ENCODE data around the gene CD109. TPM values are rescaled to one million over a fixed set of nuclear protein-coding genes. Genes with fewer than 3 reads are reported as not detected.
A peak's percentile ranks its signal among the peaks of the same experiment; 100 is the strongest.

CD109 gene
- total and polyA plus RNA-seq, 2 experiments from 2014 or later: 1.5 to 2.1 TPM

- H3K36me3 ChIP-seq: no peaks in the 10 kb centered on the region
- H3K27me3 ChIP-seq: no peaks in the 10 kb centered on the region
- no peak overlapping the region for H3K27ac ChIP-seq
- TF ChIP-seq CTCF (IDR thresholded peaks at IDR 0.05; ENCODE audit: low read depth, low read length): no peak
- DNase-seq (ENCODE audit: low read depth in 1 of 2, low spot score in 1 of 2): no peak
- no peaks in the 10 kb centered on the region for H3K4me1 ChIP-seq (ENCODE audit: low read depth)
- H3K9me3 ChIP-seq (ENCODE audit: low read depth): no peaks in the 10 kb centered on the region
- H3K4me3 ChIP-seq: no peak overlapping the region
These were observed 72.6 kb downstream of the CD109 start for GRCh38 chr6:73768558-73768957.

GRCh38 chr6:73769976-73770375 lies 74.0 kb downstream of the CD109 start:
- TF ChIP-seq CTCF (IDR thresholded peaks at IDR 0.05; ENCODE audit: low read depth, low read length): no peak
- H3K9me3 ChIP-seq (ENCODE audit: low read depth): no peaks in the 10 kb centered on the region
- H3K4me1 ChIP-seq (ENCODE audit: low read depth): no peaks in the 10 kb centered on the region

GRCh38 chr6:73774311-73774774 lies 78.3 kb downstream of the CD109 start:
- TF ChIP-seq CTCF (IDR thresholded peaks at IDR 0.05; ENCODE audit: low read depth, low read length): peak; percentile 13
- no peaks in the 10 kb centered on the region for H3K27me3 ChIP-seq
- H3K36me3 ChIP-seq: no peaks in the 10 kb centered on the region
- H3K4me1 ChIP-seq (ENCODE audit: low read depth): no peaks in the 10 kb centered on the region
- DNase-seq (ENCODE audit: low read depth in 1 of 2, low spot score in 1 of 2): peak; percentile 2 to 98
- H3K4me3 ChIP-seq: no peak overlapping the region
- no peaks in the 10 kb centered on the region for H3K9me3 ChIP-seq (ENCODE audit: low read depth)
- H3K27ac ChIP-seq: no peak overlapping the region

More at GRCh38 chr6:73769976-73770375, 74.0 kb downstream of the CD109 start:
- H3K27ac ChIP-seq: no peak overlapping the region
- no peaks in the 10 kb centered on the region for H3K36me3 ChIP-seq
- DNase-seq (ENCODE audit: low read depth in 1 of 2, low spot score in 1 of 2): no peak
- no peaks in the 10 kb centered on the region for H3K27me3 ChIP-seq
- H3K4me3 ChIP-seq: no peak overlapping the region

DNA sequence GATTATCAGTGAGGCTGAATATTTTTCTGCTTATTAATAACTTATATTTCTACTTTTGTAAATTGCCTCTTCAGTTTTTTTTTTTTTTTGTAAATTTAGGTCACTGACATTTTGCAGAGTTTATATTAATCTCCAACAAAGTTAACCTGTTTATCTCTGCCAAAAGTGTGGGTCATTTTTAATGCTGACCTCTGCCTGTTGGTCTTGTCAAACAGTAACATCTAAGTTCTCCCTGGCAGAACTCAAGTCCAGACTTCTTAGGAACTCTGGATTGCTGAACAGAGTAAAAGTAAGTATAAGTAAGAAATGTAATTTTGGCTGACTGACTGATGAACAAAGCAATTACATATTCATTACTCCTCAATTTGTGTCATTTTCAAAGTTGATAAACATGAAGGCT lies 83.9 kb downstream of the CD109 start:
- TF ChIP-seq CTCF (IDR thresholded peaks at IDR 0.05; ENCODE audit: low read depth, low read length): no peak
- H3K27me3 ChIP-seq: no peaks in the 10 kb centered on the region
- H3K4me3 ChIP-seq: no peak overlapping the region
- no peaks in the 10 kb centered on the region for H3K36me3 ChIP-seq
- no peaks in the 10 kb centered on the region for H3K9me3 ChIP-seq (ENCODE audit: low read depth)
- H3K27ac ChIP-seq: no peak overlapping the region
- DNase-seq (ENCODE audit: low read depth in 1 of 2, low spot score in 1 of 2): no peak
- H3K4me1 ChIP-seq (ENCODE audit: low read depth): no peaks in the 10 kb centered on the region

DNA sequence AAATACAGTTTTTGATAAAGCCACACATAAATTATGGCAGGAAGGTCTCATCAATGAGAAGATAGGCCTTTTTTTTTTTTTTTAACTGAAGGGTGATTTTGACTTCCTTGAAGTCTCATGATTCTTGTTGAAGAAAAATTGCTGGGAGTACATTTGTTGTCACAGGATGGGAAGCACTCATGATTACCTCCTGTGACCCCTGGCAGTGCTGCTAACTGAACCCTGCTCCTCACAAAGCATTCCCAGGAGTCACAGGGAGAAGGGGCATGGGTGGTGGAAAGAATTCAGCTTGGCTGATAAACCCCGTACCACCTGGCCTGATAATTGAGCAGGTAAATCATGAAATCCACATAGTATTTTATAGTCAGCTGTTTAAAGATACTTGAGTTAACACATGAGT lies 86.9 kb downstream of the CD109 start:
- H3K9me3 ChIP-seq (ENCODE audit: low read depth): no peaks in the 10 kb centered on the region
- TF ChIP-seq CTCF (IDR thresholded peaks at IDR 0.05; ENCODE audit: low read depth, low read length): no peak
- DNase-seq (ENCODE audit: low read depth in 1 of 2, low spot score in 1 of 2): no peak
- H3K36me3 ChIP-seq: no peaks in the 10 kb centered on the region
- no peak overlapping the region for H3K27ac ChIP-seq
- no peak overlapping the region for H3K4me3 ChIP-seq
- H3K4me1 ChIP-seq (ENCODE audit: low read depth): no peaks in the 10 kb centered on the region
- H3K27me3 ChIP-seq: no peaks in the 10 kb centered on the region

All from cardiac muscle cell (in vitro differentiated cells and primary cell).